Measurements from ENCODE around the gene TIMP1.

The TIMP1 gene

DNA sequence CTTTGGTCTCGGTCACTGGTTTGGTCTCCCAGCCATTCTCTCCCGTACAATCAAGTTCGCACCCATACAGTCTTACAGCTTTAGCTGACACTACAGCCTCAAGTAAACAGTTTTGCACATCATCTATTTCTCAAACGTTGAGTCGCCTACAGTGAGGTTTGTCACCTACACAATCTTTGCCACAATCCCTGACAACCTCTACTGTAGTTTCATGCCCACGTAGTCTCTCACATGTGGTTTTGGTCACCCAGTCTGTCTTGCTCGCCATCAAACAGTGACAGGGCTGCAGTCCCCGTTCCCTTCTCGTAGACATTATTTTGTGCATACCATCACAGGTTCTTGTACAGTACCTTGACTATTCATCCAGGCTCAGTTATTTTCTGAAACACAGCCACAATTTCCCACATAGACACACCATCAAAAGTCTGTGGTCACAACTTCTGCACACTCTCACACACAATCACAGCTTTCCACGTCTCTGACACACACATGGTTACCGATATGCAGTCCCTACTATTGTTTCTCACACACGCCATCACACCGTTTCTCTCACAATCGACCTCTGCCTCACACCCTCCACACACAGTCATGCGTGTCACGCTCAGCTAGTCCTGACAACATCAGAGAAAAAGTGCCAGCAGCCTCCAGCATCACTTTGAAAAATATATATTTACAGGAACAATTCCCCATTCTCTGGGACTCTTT is 52.8 kb downstream of the TIMP1 start:
- DNase-seq (ENCODE audit: low spot score), result no peak
